ENCODE data around the gene PCSK7.

The PCSK7 gene

DNA sequence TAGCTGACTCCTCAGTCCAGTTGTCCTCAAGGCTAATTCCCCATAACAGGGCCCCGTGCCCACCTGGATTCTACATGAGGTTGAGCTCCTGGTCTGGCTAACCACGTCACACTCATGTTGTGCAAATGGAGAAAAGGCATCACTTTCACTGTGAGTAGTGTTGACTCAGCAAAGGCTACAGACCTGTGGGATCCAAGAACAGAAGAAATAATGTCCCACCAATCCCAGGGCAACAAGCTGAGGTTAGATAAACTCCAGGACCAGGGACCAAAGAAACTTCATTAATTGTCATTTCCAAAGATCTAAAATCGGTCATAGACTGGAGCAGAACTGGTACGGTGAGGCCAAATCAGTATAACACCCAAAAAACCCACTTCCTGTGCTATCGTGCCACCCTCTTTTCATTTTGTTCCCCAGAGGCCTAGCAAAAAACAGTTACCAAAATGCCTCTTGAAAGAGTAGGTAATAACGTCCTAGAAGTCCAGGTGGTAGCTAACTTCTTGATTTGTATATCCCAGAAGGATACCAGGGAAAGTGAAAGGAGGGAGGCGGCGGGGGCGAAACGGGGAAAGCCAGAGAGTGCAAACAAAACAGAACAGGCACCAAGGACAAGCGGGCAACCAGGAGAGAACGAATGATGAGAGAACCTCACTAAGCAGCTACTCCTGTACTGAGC lies 1.4 kb downstream of the PCSK7 start:
- DNase-seq: no peak

DNA sequence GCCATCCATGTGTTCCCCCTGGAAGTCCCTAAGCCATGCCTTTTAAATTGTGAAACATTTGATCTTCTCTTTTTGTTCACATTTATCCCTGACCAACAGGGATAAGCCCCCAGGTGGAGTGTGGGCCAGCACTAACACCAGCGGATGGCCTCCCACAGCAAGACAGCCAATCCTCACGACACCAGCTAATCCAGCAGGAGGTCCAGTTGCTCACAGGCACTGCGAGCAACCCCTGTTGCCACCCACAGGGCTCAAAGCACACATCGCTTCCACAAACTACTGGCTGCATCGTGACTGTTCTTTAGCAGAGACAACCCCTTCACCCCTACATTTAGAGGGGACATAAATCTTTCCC lies 2.0 kb downstream of the PCSK7 start:
- no peak for DNase-seq

DNA sequence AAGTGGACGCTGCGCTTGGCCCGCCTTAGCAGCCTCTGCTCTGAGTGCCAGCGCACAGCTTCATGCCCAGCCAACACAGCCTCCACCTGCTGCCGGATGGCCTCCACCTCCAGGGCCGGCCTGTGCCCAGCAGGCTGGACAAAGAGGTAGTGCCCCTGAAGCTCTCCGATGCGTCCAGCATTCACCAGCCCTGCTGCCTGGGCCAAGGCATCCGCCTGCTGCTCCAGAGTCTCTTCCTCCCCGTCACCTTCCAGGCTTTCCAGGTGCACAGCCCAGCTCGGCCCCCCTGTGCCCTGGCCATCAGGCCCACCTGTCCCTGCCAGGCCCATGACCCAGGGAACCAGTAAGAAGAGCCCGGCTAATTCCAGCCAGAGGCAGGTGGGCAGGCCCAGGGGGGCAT lies 2.5 kb downstream of the PCSK7 start:
- no peak for DNase-seq

- DNase-seq: no peak
These were observed 3.8 kb downstream of the PCSK7 start for GRCh38 chr11:117228091-117228490.

DNA sequence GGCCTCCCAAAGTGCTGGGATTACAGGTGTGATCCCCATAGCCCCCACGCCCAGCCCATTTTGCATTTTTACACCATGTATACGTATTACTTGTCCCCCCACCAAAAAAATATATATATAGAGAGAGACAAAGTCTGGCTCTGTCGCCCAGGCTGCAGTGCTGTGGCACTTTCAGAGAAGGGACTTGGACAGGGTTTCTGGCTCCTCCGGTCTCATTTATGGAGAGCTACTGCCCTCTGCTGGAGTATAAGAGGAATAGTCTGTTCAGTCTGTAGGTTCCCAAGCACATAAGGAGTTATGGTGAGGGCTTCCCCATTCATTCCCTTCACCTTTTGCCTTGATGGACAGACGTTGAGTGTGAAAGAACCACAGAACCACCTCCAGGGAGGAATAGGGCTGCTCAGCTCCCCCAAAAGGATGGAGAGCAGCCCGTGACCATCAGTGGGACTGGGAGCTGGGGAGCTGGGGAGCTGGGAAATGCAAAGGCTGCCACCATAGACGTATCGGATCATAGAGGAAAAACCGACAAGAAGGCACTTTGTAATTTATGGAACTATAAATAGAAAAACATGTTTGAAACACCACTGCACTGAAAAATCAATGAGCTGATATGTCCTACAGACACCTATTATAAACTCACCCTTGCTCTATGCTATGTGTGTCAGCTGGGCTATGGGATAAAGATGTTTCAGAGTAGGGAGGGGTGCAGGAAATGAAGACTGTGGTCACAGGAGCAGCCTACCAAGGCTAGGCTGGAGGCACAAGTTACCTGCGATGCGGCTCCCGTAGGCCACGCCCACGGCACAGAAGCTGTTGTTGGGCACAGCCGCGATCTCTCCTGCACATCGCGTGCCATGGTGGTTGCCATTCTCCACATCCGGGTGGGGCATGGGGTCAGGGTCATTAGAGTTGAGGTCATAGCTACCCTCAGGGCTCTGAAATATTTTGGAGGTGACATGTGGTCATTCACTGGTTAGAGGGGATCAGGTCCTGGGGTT lies 5.2 kb downstream of the PCSK7 start:
- DNase-seq: peak; percentile 88

DNA sequence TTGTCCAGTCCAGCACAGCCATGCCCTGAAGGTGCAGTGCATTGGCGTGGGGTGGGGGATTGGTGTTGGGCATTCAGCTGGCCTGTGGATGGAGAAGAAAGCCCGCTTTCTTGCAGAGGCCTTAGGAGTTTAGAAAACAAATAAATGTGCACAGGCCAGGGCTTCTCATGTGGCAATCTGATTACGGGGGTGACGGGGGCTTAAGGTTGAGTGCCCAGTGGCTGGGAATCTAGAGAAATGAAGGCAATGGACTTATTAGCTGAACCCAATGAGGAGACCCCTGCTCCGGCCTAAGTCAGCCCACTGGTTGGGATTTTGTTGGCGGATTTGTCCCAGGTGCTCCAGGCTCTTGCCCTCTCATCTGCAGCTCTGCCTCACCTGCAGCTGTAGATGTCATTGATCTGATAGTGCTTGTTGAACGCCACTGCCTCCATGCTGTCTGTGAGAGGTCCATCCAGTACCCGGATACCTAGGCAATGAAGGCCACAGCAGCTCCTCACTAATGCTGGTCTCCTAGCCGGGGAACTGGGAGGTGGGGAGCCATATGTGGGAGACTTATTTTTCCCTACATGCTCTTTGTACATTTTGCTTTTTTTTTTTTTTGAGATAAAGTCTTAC lies 6.2 kb downstream of the PCSK7 start:
- DNase-seq: no peak

DNA sequence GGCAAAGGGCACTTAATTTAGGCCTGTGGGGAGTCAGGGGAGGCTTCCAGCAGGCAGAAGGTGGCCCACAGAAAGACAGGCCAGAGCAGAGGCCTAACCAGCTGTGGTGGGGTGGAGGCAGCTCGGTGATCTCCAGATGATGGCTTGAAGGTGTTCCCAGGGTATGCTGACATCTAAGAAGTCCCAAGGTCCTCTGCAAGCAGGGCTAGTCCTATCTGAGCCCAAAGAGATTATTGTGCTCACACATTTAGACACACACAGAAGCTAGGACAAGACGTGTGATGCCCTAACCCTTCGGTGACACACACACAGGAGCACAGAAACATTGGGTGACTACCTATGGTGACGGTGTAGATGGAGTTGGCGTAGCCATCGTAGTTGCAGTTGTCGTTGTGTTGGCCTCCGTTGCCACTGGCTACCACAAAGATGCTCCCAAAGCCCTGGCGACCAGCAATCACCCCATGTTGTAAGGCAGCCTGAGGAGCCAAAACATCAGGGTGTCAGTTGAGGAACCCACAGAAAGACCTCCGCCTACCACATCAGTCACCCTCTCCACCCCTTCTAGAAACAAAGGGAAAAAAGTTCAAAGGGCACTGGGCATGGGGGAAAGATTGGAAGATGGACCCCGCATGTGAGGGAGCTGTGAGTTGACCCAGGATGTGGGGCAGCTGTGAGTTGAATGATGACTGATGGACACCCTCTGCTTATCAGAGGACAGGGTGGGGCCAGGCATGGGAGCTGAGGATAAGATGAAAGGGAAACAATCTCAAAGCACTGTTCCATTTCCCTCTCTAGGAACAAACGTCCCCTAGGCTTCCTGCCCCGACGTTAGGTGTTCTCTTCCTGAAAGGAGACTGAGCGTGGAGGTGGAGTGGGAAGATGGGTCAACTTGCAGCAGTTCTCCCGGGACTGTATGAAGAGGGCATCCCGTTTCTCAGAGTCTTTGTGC lies 7.9 kb downstream of the PCSK7 start:
- no peak for DNase-seq

- no peak for DNase-seq
These were observed 8.7 kb downstream of the PCSK7 start for GRCh38 chr11:117222991-117223740.

DNA sequence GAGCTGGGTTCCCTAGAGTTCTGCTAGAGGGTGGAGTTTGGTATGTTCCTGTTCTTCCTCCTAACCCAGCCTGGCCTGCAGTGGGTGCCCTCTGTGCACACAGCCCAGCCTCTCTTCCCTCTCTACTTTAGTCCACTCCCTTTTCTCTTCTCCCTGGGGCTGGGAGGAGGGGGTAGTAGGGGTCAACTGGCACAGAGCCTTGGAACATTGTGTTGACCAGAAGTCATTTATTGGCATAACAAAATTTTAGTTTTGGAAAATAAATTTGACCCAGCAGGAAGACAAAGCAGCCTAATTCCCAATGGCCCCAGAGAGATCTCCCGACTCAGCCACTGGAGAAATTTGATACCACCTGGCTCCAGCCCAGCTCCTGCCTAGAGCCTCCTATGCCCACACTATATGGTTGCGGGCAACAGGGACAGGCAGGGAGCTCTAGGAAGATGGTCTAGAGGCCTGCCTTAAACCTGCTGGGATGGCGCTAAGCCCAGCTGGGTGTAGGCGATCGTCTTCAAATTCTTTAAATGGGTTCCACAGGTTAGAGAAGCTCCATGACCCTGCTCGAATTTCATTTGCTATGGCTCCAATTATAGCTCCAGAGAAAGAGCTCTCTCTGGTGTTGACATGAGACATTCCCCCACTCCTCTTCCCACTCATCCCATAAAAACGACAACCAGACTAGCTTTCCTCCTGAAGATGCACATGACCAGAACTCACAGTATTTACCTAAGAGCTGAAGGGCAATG lies 9.9 kb downstream of the PCSK7 start:
- DNase-seq: no peak

DNA sequence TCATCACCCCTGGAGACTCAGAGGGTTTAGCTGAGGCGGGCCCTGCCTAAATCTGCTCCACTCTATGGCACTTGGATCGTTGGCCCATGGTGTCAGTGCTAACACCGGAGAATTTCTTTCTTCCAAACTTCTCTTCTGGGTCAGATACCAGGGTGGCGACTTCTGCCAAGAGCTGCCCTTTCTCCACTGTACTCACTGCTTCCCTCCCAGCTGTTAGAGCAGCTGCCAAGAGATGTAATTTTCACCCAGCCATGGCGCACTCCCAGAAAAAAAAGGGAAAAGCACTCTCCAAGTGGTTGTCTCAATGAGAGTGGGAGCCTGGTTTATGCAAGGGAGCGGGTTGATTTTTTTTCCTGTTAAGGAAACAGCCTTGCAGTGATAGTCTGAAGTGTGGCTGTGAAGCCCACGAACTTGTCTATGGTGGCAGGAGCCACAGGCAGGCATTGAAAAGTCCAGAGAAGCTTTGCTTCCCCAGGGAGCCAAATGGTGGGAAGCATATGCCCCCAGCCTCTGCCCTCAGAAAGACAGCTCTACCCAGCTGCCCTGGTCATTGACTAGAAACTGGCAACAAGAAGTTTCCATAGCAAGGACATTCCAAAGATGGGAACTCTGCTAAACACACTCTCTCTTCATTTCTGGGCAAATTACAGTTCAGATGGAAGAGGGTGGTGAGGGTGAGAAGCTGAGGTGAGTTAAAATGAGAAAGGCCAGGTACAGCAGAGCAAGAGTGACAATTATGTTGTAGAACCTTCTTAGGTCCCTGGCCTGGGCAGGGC lies 10.7 kb downstream of the PCSK7 start:
- DNase-seq: no peak

DNA sequence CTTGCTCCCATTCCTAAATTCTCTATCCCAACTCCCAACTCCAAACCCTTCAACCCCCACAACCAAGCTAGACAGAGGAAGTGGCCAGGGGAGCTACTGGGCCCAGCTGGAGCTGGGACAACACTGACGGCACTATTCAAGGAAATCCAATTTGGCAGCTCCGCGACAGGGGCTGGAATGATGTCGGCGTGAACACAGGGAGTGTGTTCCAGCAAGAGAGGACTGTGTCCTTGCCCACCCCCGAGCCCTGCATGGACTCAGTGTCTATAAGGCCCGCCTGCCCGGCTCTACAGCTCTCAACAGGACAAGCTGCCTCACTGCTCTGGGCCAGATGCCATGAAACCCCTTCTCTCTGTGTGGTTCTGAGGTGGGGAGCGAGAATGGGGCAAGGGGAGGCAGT lies 11.3 kb downstream of the PCSK7 start:
- DNase-seq: no peak

GRCh38 chr11:117219995-117220394 lies 11.9 kb downstream of the PCSK7 start:
- no peak for DNase-seq

DNA sequence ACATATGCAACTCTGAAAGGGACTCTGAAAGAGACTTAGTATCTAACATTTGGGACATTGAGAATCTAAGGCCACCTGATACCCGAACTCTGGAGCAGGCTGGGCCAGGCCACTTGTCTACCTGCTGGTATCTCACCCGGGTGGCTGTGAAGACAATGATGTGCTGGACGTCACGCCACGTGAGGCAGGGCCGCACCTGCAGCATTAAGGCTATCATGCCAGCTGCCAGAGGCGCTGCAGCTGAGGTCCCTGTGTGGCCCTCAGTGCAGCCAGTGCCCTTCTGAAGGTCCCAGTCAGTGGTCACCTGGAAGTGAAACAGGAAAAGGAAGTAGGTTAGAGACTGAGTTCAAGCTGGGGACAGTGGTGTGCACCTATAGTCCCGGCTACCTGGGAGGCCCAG lies 12.4 kb downstream of the PCSK7 start:
- DNase-seq: no peak

GRCh38 chr11:117219001-117219400 lies 12.9 kb downstream of the PCSK7 start:
- no peak for DNase-seq

- DNase-seq: no peak
These were observed 13.5 kb downstream of the PCSK7 start for GRCh38 chr11:117218133-117218915.

GRCh38 chr11:117217141-117218084 lies 14.5 kb downstream of the PCSK7 start:
- no peak for DNase-seq

- DNase-seq: no peak
These were observed 17.3 kb downstream of the PCSK7 start for GRCh38 chr11:117214404-117215110.

All from 8988T (cell line).